ENCODE measurements around the gene ECEL1. TPM values are rescaled to one million over a fixed set of nuclear protein-coding genes. Genes with fewer than 3 reads are reported as not detected.

ECEL1 gene
- total and polyA plus RNA-seq, 9 of the 15 experiments (the other 6 are each of a cell fraction or from before 2014, with no cell fraction given), result 0.09 TPM; not detected in 8

DNA sequence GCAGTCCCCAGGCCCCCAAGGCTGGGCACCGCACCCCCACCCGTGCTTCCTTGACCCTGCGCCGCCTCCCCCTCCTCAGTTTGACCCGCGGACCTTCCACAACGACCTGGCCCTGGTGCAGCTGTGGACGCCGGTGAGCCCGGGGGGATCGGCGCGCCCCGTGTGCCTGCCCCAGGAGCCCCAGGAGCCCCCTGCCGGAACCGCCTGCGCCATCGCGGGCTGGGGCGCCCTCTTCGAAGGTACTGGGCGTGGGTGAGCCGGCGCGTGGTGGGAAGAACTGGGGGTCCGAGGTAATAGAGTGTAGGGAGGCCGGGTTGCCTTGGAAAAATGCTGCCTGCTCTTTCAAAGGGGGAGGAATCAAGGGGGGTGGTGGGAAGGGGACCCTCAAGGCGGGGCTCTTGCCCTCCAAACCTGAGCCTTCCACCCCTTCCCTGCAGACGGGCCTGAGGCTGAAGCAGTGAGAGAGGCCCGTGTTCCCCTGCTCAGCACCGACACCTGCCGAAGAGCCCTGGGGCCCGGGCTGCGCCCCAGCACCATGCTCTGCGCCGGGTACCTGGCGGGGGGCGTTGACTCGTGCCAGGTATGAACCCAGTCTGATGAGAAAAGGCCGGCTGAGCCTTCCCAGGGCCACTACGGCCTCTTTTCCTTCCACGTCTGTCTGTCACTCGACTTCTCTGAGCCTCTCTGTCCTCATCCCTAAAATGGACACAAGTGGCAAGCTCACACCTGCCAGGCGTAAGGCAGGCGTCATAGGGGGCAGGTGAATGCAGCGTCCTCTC is 35.2 kb upstream of the ECEL1 start:
- Histone ChIP-seq H3K4me2 (ENCODE audit: insufficient read depth, low read length) (no peak overlapping the region), H3K9me1 (ENCODE audit: control insufficient read depth, insufficient read depth, low read length) (no peaks in the 10 kb centered on the region), H3K27me3 (ENCODE audit: control insufficient read depth in 2 of 2, insufficient read depth in 2 of 2, low read length in 2 of 2) (peaks cover 0 to 49% of the 10 kb centered on the region in 2 experiments; a peak in 3 of 5 replicates), H3K9ac (ENCODE audit: insufficient read depth in 1 of 2, low read depth in 2 of 2, low read length in 2 of 2) (no peak overlapping the region), H3K4me1 (replicated peaks in 1 of 2; ENCODE audit: control insufficient read depth in 2 of 2, insufficient read depth in 2 of 2, low read length in 2 of 2) (peaks cover 0 to 27% of the 10 kb centered on the region in 2 experiments; a peak in 2 of 5 replicates), H4K20me1 (replicated peaks; ENCODE audit: control insufficient read depth, insufficient read depth, low read length) (no peaks in the 10 kb centered on the region), H3K9me3 (replicated peaks; ENCODE audit: control insufficient read depth, insufficient read depth, low read depth, low read length) (no peaks in the 10 kb centered on the region), H3K79me2 (ENCODE audit: control insufficient read depth, insufficient read depth, low read length) (no peaks in the 10 kb centered on the region), H3K27ac (ENCODE audit: extremely low read depth, low read depth, low read length) (no peak overlapping the region), H3K4me3 (no peak overlapping the region), H3K36me3 (ENCODE audit: control insufficient read depth, insufficient read depth, low read length) (no peaks in the 10 kb centered on the region), H2AFZ (ENCODE audit: low read depth, low read length) (no peak overlapping the region)
- ATAC-seq (no peak), FAIRE-seq (no peak), DNase-seq (ENCODE audit: extremely low read depth in 1 of 4, low spot score in 3 of 4) (no peak)
- POLR2A ChIA-PET, result no interaction called here
- no peak for TF ChIP-seq ZNF175 (CRISPR knock-in tag; IDR thresholded peaks at IDR 0.05; ENCODE audit: low read depth)
- 22% methylated on average over 28 of the region's 46 CpGs for WGBS (ENCODE audit: insufficient coverage, low coverage, missing lambda C conversion rate)
- no TSS peak for BruUV-seq (replicated peaks)
- intact Hi-C loops (cut with micrococcal nuclease), result loop anchor here (5.0 kb wide), 3 partner anchors 76 to 286 kb away; no protein-coding TSS in a partner anchor
- in situ Hi-C loops (cut with MboI), result no loop called here
- CTCF ChIA-PET (ENCODE audit: low intra/inter-chr PET ratio), result interaction anchor here (1.0 kb wide), 1 partner anchor 76 kb away, joined by 4 read pairs; no protein-coding TSS in a partner anchor

GRCh38 chr2:232521959-232522622 is 34.5 kb upstream of the ECEL1 start:
- Histone ChIP-seq H3K27me3 (ENCODE audit: control insufficient read depth in 2 of 2, insufficient read depth in 2 of 2, low read length in 2 of 2) (peaks cover 0 to 50% of the 10 kb centered on the region in 2 experiments; a peak in 3 of 5 replicates), H3K4me1 (replicated peaks in 1 of 2; ENCODE audit: control insufficient read depth in 2 of 2, insufficient read depth in 2 of 2, low read length in 2 of 2) (peaks cover 0 to 27% of the 10 kb centered on the region in 2 experiments; a peak in 2 of 5 replicates), H3K36me3 (ENCODE audit: control insufficient read depth, insufficient read depth, low read length) (no peaks in the 10 kb centered on the region), H2AFZ (ENCODE audit: low read depth, low read length) (no peak overlapping the region), H3K9me3 (replicated peaks; ENCODE audit: control insufficient read depth, insufficient read depth, low read depth, low read length) (no peaks in the 10 kb centered on the region), H3K9ac (ENCODE audit: insufficient read depth in 1 of 2, low read depth in 2 of 2, low read length in 2 of 2) (no peak overlapping the region), H3K79me2 (ENCODE audit: control insufficient read depth, insufficient read depth, low read length) (no peaks in the 10 kb centered on the region), H4K20me1 (replicated peaks; ENCODE audit: control insufficient read depth, insufficient read depth, low read length) (no peaks in the 10 kb centered on the region), H3K27ac (ENCODE audit: extremely low read depth, low read depth, low read length) (no peak overlapping the region), H3K9me1 (ENCODE audit: control insufficient read depth, insufficient read depth, low read length) (no peaks in the 10 kb centered on the region), H3K4me3 (no peak overlapping the region), H3K4me2 (ENCODE audit: insufficient read depth, low read length) (no peak overlapping the region)
- WGBS (ENCODE audit: insufficient coverage, low coverage, missing lambda C conversion rate), result 5% methylated on average over 22 of the region's 66 CpGs
- no TSS peak for BruUV-seq (replicated peaks)
- POLR2A ChIA-PET, result no interaction called here
- ATAC-seq (peak; percentile 81), FAIRE-seq (no peak), DNase-seq (ENCODE audit: extremely low read depth in 1 of 4, low spot score in 3 of 4) (peak; percentile 38 to 85 (median 80))
- CTCF ChIA-PET (ENCODE audit: low intra/inter-chr PET ratio), result interaction anchor here (0.7 to 1.0 kb wide), 2 partner anchors 75 to 389 kb away, joined by 4 read pairs; no protein-coding TSS in a partner anchor
- intact Hi-C loops (cut with micrococcal nuclease), result loop anchor here (5.0 kb wide), 3 partner anchors 75 to 285 kb away; no protein-coding TSS in a partner anchor
- in situ Hi-C loops (cut with MboI), result no loop called here
- TF ChIP-seq ZNF507 (tag; conservative IDR thresholded peaks at IDR 0.05) (no peak), ZBTB7A (IDR thresholded peaks at IDR 0.05; ENCODE audit: borderline replicate concordance, control insufficient read depth, low read depth, low read length) (peak; percentile 41; the same call in 1 of the 2 replicates), HNRNPL (IDR thresholded peaks at IDR 0.05; ENCODE audit: low read depth, low read length) (peak; percentile 81; the same call in 1 of the 2 replicates)
- TF ChIP-seq, protein P1, sequence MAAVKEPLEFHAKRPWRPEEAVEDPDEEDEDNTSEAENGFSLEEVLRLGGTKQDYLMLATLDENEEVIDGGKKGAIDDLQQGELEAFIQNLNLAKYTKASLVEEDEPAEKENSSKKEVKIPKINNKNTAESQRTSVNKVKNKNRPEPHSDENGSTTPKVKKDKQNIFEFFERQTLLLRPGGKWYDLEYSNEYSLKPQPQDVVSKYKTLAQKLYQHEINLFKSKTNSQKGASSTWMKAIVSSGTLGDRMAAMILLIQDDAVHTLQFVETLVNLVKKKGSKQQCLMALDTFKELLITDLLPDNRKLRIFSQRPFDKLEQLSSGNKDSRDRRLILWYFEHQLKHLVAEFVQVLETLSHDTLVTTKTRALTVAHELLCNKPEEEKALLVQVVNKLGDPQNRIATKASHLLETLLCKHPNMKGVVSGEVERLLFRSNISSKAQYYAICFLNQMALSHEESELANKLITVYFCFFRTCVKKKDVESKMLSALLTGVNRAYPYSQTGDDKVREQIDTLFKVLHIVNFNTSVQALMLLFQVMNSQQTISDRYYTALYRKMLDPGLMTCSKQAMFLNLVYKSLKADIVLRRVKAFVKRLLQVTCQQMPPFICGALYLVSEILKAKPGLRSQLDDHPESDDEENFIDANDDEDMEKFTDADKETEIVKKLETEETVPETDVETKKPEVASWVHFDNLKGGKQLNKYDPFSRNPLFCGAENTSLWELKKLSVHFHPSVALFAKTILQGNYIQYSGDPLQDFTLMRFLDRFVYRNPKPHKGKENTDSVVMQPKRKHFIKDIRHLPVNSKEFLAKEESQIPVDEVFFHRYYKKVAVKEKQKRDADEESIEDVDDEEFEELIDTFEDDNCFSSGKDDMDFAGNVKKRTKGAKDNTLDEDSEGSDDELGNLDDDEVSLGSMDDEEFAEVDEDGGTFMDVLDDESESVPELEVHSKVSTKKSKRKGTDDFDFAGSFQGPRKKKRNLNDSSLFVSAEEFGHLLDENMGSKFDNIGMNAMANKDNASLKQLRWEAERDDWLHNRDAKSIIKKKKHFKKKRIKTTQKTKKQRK (IDR thresholded peaks at IDR 0.05; ENCODE audit: borderline replicate concordance, low read depth, low read length), result no peak
- TF ChIP-seq, protein P2, sequence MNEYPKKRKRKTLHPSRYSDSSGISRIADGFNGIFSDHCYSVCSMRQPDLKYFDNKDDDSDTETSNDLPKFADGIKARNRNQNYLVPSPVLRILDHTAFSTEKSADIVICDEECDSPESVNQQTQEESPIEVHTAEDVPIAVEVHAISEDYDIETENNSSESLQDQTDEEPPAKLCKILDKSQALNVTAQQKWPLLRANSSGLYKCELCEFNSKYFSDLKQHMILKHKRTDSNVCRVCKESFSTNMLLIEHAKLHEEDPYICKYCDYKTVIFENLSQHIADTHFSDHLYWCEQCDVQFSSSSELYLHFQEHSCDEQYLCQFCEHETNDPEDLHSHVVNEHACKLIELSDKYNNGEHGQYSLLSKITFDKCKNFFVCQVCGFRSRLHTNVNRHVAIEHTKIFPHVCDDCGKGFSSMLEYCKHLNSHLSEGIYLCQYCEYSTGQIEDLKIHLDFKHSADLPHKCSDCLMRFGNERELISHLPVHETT (CRISPR knock-in tag; conservative IDR thresholded peaks at IDR 0.05 in 1 of 2, IDR thresholded peaks at IDR 0.05 in 1 of 2), result no peak
